Measurements from ENCODE around the gene SSTR4. TPM values are rescaled to one million over a fixed set of nuclear protein-coding genes. Genes with fewer than 3 reads are reported as not detected.

SSTR4 gene
- total RNA-seq, 1 donor = not detected

DNA sequence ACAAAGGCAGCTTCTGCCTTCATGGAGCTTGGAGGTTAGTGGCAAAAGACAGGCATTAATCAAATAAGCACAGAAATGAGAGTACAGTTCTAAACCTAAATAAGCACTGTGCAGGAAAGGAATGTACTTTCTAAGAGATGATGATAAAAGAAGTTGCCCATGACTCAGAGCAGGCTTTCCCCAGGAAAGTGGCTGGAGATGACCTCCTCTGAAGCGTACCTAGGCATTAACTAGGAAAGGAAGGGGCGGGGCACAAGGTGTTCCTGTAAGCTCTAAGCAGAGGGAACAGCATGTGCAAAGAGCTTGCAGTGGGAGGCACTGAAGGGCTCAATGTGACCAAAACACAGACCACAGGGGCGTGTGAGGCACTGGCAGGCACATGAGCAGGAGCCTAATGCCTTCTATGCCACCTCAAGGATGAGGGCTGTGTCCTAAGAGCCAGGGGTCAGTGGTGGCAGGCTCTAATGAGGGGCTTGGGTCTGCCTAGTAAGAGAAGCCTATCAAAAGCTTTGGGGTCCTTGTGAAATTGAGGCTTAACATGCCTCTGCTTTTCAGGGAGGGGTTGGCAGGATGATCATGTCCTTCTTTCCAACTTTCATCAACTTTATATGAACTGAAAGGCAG is 4.9 kb downstream of the SSTR4 start:
- DNase-seq (ENCODE audit: low read depth in 2 of 3, low spot score in 2 of 3) = no peak

GRCh38 chr20:23042270-23042669 is 7.2 kb downstream of the SSTR4 start:
- no peak for DNase-seq (ENCODE audit: low read depth in 2 of 3, low spot score in 2 of 3)

- DNase-seq (ENCODE audit: low read depth in 2 of 3, low spot score in 2 of 3) = no peak
Observed at GRCh38 chr20:23043376-23043775, 8.3 kb downstream of the SSTR4 start.

GRCh38 chr20:23046431-23046830 is 11.3 kb downstream of the SSTR4 start:
- no peak for DNase-seq (ENCODE audit: low read depth in 2 of 3, low spot score in 2 of 3)

DNA sequence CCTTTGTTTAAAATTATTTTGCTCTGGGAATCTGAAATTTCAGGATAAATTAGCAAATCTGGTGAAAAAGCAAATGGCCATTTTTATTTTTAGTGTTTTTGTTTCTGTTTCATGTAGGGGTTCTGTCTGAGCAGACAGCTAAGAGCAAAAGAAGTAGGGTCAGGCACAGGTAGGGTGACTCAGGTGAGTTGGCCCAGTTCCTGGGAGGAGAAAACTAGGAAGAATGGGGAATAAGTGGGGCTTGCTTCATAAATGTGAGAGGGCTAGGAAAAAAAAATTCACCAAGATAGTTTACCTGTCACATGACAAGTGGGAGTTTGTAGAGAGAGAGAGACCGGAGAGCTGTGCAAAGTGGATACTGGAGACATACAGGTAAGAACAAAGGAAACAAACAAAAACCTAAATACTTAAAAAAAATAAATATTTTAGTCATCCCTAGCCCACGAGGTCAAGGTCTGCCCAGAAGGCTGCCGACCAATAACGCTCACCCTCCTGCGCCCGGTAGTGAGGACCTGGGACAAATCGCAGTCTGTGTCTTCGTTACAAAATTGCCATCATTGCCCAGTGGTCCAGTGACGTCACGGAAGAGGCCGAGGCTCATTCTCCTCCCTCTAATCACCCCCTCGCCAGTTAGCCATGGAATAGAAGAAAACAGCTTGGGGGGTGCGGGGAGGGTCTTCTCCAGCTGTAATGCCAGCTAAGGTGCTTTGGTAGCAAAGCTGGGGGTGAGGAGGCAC is 12.1 kb downstream of the SSTR4 start:
- no peak for DNase-seq (ENCODE audit: low read depth in 2 of 3, low spot score in 2 of 3)

- peak in 1 of 3 donors; percentile 55 for DNase-seq (ENCODE audit: low read depth in 2 of 3, low spot score in 2 of 3)
Observed at GRCh38 chr20:23047738-23048214, 12.7 kb downstream of the SSTR4 start.

DNA sequence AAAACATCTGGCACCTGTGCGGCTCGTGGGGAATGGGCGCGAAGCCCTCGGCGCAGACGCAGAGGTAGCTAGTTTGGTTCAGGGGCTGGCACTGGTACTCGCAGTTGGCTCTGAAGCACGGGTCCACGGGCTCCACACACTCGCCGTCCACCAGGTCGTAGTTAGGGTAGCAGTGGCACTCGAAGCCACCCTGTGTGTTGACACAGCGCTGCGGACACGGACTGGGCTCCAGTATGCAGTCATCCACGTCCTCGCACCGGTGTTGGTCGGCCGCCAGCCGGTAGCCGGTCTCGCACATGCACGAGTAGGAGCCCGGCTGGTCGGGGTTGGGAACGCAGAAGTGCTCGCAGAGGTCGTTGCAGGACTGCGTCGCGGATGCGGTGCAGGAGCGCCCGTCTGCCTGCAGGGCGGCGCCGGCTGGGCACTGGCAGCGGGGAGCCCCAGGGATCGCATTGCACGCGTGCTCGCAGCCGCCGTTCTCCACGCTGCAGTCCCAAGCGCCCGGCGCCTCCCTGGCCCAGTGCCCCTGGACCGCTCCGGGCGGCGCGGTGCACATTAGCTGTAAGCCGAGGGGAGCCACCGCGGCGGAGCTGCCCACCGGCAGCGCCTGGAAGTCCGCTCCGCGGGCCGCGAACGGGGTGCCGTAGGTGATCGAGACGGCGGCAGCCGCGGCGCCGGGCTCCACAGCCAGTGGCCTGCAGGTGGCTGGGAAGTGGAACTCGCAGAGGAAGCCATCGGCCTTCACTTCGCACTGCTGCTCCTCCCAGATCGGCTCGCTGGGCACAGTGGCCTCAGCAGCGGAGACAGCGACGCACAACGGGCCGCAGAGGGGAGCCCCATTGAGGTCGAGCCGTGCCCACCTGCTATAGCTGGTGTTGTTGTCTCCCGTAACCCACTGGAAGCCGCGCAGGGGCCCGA is 13.4 kb downstream of the SSTR4 start:
- peak in 2 of 3 donors; percentile 64 to 69 for DNase-seq (ENCODE audit: low read depth in 2 of 3, low spot score in 2 of 3)

GRCh38 chr20:23049201-23050075 is 14.3 kb downstream of the SSTR4 start, which contains the start of gene THBD:
Gene THBD (minus strand): TSS chr20:23049672. CDS start chr20:23049504, 168 bp downstream.
- peak in 2 of 3 donors; percentile 49 to 51 for DNase-seq (ENCODE audit: low read depth in 2 of 3, low spot score in 2 of 3)

- peak in 1 of 3 donors; percentile 26 for DNase-seq (ENCODE audit: low read depth in 2 of 3, low spot score in 2 of 3)
Observed at GRCh38 chr20:23050076-23050838, 15.1 kb downstream of the SSTR4 start.

GRCh38 chr20:23050847-23051627 is 15.9 kb downstream of the SSTR4 start:
- DNase-seq (ENCODE audit: low read depth in 2 of 3, low spot score in 2 of 3) = peak in 2 of 3 donors; percentile 77 to 90

DNA sequence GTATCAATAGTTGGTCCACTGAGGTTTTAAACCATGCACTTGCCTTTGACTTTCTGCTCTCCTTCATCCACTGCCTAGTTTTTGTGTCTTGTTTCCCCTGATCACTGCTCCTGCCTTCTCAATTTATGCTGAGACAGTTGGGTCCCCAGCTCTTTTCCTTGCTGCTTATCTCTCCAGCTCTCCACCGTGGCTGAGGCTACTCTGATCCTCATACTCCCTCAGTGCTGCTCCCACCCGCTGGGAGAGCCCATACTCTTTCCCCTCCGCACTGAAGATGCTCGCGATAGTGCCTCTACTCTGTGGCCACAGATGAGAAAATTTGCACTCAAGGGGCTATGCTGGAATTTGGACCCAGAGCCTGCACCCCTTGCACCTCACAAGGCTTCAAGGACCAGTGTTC is 17.8 kb downstream of the SSTR4 start:
- no peak for DNase-seq (ENCODE audit: low read depth in 2 of 3, low spot score in 2 of 3)

DNA sequence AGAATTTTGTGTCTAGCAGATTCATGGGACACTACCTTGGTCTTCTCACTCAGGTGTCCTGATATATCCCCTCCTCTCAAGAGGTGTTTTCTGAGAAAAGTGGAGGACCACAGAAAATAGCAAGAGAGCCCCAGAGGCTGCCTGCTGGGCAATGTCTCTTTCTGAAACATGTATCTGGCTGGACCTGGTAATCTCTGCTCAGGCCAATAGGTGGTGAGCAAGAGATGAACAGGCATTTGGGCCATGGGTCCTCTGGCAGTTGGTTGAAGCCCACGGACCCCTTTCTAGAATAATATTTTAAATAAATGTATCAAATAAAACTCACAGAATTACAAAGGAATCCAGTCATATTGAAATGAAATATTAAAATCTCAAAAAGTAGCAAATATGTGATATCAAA is 23.1 kb downstream of the SSTR4 start:
- DNase-seq (ENCODE audit: low read depth in 2 of 3, low spot score in 2 of 3) = no peak

- DNase-seq (ENCODE audit: low read depth in 2 of 3, low spot score in 2 of 3) = no peak
Observed at GRCh38 chr20:23059001-23059400, 23.9 kb downstream of the SSTR4 start.

- peak in 1 of 3 donors; percentile 45 for DNase-seq (ENCODE audit: low read depth in 2 of 3, low spot score in 2 of 3)
Observed at GRCh38 chr20:23059846-23060245, 24.7 kb downstream of the SSTR4 start.

DNA sequence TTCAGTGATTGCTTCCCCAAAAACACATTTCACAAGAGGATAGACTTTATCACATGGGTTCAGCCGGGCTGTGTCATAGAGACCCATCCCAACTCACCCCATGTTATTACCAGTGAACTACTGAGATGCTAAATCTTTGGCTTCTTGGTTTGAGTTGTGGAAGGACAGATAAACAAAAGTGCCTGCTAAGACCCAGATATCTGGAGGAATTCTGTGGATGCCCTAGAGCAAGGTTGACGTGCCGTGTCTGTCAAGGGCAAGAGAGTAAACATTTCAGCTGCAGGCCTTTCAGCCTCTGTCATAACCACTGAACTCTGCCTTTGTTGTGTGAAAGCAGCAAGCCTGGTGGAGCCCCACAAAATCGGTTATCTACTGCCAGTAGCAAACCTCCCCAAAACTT is 25.5 kb downstream of the SSTR4 start:
- DNase-seq (ENCODE audit: low read depth in 2 of 3, low spot score in 2 of 3) = no peak

DNA sequence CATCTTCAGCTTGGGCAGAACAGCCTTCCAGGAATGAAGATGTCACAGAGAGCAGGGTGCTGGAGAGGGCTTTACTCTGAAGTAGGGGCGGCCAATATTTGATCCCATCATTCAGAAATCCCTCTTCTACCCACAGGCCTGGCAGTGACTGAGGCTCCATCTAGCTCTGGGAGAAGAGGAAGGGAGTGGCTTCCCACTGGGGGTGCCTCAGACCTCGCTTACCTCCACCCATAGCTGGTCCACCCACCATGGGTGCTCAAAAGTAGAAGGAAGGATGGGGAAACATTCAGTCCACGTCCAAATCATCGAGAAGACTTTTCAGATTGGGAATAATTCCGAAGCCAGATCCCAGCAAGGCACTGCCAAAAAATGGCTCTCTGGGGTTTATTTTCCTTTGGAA is 26.1 kb downstream of the SSTR4 start:
- no peak for DNase-seq (ENCODE audit: low read depth in 2 of 3, low spot score in 2 of 3)

GRCh38 chr20:23061734-23062561 is 26.8 kb downstream of the SSTR4 start:
- DNase-seq (ENCODE audit: low read depth in 2 of 3, low spot score in 2 of 3) = peak in 1 of 3 donors; percentile 44

DNA sequence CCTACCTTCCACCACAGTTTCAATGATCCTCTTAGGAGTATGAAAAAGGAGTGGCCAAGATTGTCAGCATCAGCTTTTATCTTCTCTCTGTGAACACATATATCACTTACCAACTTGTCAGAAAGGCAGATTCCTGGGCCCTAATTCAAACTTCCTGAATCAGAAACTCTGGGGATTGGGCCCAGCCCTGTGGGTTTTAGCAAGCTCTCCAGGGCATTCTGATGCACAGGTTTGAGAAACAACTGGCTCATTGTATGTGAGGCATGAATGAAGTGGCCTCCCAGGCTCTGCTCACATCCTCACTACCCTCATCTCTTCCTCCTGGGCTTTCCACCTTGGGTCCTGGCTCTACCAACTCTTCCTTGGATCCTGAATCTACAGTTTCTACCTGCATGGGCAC is 27.5 kb downstream of the SSTR4 start:
- no peak for DNase-seq (ENCODE audit: low read depth in 2 of 3, low spot score in 2 of 3)
